Endothelial cell of hepatic sinusoid (primary cell): Measurements from ENCODE around the gene IQGAP2.
"Not testable (repeated sequence)": the region's sequence is repeated elsewhere in the genome, so short reads cannot be mapped to it uniquely, and the experiment has no call there.

Source experiments
- in situ Hi-C: cut with HindIII; loops from 2 replicates; pipeline ENCODE4 v1.10.0; 2017; ENCODE audit warnings: low sequenced_read_pairs

IQGAP2 gene

DNA sequence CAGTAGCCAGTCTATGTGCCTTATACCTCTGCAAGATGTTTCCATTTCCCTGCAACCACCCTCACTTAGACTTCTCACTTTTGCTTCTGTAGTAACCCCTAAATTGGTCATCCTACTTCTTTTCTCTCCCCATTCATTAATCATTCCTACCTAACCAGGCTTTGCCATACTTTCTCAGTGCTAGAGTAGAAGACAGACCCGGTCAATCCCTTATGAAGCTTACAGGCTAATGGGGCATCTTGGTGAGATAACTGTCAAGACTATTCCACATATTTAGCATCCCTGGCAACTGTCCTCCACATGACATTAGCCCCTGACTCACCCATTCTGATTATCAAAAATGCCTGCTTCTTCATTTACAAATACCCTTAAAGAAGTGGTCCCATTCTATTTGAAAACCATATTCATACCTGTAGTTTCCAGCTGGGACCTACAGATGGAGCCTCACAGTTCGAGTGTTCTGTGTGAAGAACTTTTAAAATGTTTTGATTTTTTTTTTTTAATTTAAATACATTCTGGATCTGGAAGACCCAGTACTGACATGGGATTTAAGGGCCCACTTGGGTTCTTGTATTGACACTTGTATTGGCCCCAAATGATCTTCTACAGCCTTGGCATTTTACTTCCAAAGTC is 199.1 kb downstream of the IQGAP2 start:
- in situ Hi-C loops = no loop called here

DNA sequence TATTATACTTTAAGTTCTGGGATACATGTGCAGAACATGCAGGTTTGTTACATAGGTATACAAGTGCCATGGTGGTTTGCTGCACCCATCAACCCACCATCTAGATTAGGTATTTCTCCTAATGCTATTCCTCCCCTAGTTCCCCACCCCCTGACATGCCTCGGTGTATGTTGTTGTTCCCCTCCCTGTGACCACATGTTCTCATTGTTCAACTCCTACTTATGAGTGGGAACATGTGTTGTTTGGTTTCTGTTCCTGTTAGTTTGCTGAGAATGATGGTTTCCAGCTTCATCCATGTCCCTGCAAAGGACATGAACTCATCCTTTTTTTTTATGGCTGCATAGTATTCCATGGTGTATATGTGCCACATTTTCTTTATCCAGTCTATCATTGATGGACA is 200.9 kb downstream of the IQGAP2 start:
- in situ Hi-C loops = not testable (repeated sequence)

DNA sequence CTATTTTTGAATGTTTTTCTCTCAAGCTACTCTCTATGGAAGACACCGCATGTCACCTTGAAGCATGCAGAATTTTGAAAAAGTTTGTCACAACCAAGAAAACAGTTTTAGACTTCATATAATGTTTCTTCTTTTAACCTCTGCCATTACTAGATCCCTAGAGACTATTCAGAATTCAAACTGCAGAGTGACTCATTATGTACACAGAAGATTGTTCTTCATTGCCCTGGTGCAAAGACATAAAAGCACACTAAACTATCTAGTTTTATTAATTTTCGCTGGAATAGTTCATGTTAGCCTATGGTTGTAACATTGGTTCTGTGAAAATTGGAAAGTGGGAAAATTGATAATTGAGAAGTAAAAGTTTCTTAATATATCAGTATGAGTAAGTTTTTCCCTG is 201.8 kb downstream of the IQGAP2 start:
- in situ Hi-C loops = no loop called here

DNA sequence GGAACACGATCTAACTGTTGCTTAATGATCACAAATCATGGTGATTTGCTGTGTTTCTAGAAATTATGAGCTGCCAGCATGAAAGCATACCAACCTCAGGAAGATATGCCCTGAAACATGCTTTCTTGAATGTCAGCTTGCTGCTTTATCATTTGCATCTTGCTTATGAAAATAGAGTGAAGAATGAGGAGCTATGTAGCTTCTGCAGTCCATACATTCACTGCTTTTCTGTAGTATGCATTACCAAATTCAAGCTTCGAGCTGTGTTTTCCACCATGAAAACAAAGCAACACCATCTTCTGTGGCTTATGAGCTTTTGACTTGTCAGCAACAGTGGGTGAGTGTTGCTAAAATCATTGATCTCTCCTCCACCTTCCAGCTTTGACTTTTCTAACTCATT is 203.6 kb downstream of the IQGAP2 start:
- in situ Hi-C loops = no loop called here

DNA sequence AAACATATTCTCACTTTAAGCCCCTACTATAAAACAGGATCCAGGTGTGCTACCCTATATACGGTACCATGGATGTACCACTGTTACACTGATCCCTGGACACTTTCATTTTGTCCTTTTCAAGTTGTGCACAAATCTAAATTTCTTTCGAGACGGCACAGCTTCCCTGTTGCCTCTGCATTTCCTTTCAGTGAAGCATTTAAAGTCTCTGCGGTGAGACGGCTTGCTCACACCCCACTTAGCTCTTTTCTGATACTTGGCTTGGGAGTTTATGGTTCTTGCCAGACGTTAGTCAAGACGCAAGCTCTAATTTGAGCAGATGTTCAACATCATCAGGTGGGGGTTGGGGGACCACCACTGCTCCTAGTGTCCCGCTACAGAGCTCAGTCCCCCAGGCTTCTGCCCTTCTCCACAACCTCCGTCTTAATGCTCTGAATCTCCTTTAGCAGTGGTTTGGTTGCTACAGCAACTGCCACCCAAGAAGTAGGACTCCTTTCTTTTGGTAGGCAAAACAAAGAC is 204.3 kb downstream of the IQGAP2 start:
- in situ Hi-C loops = no loop called here

DNA sequence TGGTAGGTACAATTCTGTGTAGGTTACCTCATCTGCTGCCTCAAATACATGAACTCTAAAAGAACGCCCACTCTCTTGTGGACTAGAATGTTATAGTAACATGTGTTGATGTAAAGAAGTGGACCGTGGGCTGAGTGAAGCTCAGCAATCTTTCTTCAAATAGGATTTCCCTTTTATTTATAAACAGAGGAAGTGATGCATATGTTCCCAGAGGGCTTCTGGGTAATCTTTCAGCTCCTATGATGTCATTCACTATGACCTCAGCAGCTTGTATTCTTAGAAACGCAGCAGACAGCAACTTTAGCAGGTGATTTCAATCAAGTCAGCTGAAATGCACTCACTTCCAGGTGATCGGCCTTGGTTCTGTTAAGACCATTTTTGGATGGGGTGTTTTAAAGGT is 205.7 kb downstream of the IQGAP2 start:
- in situ Hi-C loops = no loop called here

DNA sequence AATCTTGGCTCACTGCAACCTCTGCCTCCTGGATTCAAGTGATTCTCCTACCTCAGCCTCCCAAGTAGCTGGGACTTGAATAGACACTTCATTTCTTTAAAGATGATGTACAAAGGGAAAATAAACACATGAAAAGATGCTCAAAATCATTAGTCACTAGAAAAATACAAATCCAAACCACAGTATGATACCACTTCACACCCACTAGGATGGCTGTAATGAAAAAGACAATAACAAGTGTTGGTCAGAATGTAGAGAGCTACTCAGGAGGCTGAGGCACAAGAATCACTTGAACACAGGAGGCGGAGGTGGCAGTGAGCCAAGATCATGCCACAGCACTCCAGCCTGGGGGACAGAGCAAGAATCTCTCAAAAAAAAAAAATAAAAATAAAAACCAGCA is 207.1 kb downstream of the IQGAP2 start:
- in situ Hi-C loops = no loop called here

DNA sequence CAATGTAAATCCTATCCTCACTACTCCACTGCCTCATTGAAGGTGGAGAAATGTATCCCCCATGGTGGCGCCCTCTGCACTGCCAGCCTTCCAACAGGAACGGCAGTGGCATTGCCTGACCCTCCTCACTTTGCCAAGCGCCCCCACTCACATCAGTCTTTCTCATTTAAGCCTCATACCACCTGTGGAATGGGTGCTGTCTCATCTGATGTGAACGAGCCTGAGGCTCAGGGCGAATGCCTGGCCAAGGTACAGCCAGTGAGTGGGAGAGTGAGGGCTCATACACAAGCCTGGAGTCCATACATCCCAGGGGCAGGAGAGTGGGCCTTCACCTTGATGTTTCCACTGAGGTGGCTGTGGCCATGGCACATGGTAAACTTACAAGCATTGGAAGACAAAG is 209.9 kb downstream of the IQGAP2 start:
- in situ Hi-C loops = no loop called here

DNA sequence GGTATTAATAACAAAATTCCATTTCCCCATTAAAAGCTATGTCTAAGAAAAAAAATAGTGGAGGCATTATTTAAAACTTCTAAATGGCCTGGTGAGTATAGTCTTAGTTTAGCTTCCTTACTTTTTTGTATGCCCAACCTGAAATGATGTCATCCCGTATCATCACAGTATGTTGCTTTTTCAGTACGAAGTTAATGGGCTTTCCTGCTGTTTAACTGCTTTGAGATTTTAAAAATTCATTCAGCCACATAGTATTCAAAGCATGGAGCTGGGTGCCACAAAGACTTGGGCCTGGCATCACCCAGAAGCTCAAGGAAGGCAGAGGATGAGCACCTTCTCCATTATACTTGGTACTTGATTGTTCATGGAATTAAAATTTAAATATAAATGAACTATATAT is 212.7 kb downstream of the IQGAP2 start:
- in situ Hi-C loops = no loop called here

DNA sequence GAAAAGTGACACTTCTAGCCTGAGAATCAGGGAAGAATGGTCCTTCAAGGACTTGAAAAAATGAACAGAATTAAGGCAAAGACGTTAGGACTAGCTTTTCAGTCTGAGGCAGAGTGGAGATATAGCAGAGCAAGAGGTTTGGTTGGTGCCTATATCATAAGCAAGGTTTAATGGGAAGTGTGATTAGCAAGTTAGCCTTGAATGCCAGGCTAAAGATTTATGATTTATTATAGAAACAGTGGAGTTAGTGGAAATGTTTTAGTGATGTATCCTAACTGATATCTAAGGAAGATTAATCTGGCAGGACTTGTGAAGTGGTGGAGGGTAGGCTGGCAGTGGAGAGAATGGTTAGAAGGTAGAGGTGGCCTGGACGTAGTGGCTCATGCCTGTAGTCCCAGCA is 213.1 kb downstream of the IQGAP2 start:
- in situ Hi-C loops = no loop called here

DNA sequence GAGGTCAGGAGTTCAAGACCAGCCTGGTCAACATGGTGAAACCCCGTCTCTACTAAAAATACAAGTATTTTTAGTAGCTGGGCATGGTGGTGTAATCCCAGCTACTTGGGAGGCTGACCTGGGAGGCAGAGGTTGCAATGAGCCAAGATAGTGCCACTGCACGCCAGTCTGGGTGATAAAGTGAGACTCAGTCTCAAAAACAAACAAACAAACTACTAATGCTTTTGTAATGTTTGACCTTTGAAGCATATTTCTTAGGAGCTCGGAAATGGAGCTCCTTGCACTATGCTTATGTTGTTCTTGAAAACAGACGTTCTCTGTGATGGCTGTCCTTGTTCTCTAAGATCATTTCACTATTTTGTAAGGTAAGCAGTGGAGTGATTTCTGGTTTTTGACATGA is 214.1 kb downstream of the IQGAP2 start:
- in situ Hi-C loops = no loop called here

DNA sequence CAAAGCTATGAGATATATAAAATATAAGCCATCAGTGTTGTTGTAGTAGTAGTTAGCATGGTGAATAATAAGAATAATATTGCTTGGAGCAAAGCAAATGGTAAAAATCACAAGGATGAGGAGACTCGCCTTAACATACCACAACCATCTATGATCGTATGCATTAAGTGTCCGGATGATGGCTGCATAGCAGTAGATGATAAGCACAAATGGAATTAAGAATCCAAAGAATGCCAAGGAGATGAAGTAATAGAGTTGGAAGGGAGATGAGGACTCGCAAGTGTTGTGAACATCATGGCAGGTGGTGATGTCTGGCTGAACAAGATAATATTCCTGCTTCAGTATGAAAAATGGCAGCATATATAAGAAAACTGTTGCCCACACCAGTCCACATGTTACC is 214.6 kb downstream of the IQGAP2 start:
- in situ Hi-C loops = no loop called here

DNA sequence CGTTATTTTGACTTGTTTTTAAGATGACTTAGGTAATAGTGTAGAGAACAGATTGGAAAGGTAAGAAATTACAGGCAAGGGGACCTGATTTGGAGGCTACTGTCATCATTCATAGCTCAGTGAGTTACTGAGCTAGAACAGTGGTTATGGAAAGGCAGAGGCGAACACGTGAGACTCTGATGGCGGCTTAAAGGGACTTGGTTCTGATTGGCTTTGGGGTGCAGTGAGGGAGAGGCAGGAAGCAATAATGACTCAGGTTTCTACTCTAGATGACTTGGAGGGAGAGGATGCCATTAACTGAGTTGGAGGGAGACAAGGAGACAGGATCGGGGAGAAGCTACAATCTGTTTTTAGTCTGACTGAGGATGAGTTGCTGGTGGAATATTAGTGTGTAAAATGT is 217.1 kb downstream of the IQGAP2 start:
- in situ Hi-C loops = no loop called here

DNA sequence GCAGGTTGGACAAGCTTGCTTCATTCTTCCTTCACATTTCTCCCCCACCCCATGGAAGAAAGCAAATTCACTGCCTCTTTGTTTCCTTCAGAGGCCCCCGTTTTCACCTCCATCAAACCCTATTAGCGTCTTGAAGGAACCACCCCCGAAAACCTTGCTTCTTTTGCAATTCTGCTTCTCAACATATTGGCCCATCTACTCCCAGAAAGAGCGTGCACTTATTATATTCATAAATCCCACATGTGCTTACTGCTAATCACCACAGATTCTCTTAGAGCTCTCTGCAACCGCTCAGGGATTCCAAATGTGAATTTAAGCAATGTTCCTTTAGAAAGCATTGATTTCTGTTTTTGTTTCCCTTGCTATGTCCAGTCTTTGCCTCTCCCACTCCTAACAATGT is 219.0 kb downstream of the IQGAP2 start:
- in situ Hi-C loops = no loop called here

DNA sequence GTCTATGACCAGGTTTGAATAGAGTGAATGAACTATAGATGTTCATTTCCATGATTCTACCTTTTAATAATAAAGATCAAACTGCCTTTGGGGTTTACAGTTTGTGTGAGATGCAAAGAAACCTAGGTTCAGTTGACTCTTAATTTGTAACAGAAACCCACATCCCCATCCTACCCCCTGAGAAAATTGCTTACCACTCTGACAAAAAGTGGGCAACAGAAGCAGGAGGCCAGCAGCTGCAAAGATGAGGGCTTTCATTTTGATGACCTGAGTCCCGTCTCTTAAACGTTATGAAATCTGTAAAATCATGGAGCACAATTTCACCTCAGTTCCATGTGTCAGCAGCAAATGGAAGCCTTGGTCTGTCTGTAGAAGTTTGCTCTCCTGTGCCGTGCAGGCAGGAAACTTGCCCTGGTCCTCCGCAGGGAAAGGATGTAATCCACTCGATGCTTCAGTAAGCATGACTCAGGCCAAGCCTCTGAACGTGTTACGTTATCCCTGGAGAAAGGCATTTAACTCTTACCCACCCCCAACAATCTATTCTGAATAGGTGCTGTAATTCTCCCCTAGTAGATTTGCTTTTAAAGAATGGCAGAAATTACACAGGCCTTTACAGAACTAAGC is 220.0 kb downstream of the IQGAP2 start, which contains the start of gene F2RL2:
TSS of gene F2RL2 (minus strand) at position 431 of the 624 bp plus-strand sequence. CDS start at position 258, 173 bp downstream.
- in situ Hi-C loops = no loop called here

DNA sequence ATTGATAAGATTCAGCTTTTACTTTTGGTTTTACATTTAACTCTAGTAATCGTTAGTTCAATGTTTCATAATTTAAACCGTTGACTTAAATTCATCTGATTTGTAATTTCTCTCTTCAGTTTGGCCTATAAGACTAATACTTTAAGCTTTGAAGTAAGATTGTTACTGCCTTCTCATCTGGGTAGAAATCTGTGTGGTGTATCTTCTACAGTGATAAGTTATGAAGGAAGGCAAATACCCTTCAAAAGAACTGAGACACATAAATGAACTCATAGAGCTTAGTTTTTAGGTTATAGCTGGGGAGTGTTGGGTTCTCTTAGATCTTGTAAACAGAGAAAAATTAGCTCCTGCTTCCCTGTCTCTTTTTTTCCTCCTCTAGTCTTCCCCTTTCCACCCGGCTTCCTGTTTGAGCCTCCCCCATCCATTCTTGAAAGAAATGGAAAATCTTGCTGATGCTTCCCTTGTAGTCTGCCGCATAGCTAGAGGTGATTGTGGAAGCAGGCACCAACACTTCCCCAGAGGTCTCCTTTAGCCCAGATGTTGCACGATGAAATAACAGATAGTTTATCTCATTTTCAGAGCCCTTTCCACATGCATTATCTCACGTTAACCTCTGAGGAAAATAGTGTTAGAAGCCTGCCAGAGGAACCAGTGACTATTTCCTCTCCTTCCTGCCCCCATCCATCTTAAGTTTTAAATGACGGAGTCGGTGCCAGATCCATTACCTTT is 222.2 kb downstream of the IQGAP2 start:
- in situ Hi-C loops = no loop called here

DNA sequence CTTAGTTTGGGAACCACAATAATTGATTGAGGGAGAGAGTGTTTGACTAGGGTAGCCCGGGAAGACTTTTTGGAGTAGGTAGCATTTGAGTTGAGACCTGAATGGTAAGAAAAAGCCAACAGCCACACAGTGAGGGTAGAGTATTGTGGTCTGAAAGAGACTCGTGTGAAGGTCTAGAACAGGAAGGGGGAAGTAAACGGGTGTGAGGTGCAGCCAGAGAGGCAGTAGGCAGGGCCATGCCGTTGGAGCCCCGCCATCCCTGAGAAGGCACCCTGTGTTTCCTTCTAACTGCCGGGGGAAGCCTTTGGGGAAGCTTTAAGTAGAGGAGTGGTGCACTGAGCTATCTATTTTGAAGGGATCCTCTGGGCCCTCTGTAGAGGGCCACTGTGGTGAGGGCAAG is 223.7 kb downstream of the IQGAP2 start:
- in situ Hi-C loops = no loop called here

DNA sequence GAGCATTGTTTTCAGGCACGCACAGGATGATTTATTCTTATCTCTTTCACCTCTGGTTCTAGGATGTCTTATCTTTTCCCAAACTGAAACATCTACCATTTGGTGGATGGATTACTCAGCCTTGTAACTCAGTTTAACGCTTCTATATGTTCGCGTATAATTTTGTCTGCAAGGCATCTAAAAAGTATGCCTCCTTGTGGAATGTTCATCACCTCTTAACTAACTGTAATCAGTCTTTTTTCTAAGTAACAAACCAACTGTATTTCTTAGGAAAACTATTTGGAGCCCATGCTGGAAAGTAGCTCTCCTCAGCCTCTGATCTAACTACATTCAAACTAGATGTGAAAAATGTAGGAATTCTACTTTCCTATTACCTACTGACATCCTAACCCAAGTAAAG is 231.6 kb downstream of the IQGAP2 start:
- in situ Hi-C loops = no loop called here

DNA sequence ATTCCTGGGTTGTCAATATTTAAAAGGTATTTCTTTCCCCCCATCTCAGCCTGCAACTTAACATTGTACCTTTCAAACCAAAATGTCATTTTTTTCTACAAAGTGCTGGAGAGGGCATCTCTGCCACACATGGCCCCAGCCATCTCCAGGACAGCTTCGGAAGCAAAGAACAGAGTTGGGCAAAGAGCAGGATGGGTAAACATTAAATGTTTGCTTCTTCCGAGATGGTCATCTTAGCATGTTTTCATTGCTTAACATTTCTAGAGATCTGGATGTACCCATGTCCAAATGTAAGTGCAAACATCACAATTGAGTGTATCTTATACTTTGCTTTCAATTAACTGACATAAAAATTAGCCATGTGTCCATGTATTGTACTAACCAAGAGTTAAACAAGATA is 234.4 kb downstream of the IQGAP2 start:
- in situ Hi-C loops = no loop called here

DNA sequence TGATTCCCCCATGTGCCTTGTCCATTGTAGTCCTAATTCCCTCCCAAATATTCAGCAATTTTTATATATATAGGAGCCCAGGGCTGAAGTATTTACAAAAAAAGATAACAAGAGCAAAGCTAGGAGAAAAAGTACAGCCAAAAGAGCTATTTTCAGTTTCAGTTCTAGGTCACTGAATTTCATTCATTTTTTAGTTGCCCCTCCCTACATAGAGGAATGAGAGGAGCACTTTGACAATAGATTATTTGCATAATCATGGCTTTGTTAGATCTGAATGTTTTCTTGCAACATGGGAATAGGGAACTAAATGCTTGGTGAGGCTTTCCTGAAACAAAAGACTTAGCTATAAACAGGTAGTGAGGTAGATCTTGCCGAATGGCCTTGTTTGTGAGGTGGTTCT is 235.4 kb downstream of the IQGAP2 start:
- in situ Hi-C loops = no loop called here

DNA sequence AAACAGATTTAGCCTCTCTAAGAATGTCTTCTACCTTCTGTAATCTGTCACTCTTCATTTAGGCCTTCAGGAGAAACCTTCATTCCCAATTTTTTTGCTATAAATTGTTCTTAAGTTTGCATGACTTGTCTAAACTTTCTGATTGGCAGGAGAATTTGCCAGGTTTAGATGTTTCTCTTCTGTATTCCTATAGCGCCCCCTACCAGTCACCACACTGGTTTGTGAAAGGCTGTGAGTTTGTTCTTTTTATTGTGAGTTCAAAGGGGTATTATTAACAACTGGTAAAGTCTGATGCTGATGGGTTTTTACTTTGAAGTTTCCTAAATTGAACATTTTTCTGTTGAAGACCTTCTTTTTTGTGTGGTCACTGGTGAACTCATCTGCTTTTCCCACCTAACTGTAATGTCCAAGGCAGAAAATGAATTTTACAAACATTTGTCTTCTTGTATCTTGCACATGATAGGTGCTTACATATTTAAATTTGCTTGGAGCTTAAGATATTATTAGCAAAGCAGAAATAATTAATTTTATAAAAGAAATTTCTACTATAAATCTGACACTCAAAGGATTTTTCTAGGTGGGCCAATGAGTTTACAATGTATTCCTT is 238.5 kb downstream of the IQGAP2 start:
- in situ Hi-C loops = no loop called here
